Subcutaneous adipose tissue (tissue), 4 donors: ENCODE data around the gene ZNF562. TPM values are rescaled to one million over a fixed set of nuclear protein-coding genes. Genes with fewer than 3 reads are reported as not detected.

ENCODE experiments used
- CTCF ChIP-seq: fragments of 450-650 bp; IDR thresholded peaks from one replicate; pipeline ENCODE4 v1.5.1; 2016; ENCODE audit warnings: low read depth, mild to moderate bottlenecking, control low read depth, antibody characterized with exemption, moderate library complexity
- total RNA-seq, 4 donors: library from RNA; depleted of rRNA; stranded (reverse); fragments of >200 nt; gene quantifications; one replicate each; pipeline ENCODE4 v1.1.0, GENCODE V29; 2016

Gene ZNF562
- total RNA-seq, 4 donors from 2014 or later = 21.8 to 27.7 (median 23.1) TPM

GRCh38 chr19:9702186-9702585 is 27.3 kb upstream of the ZNF562 start:
- no peak for TF ChIP-seq CTCF

GRCh38 chr19:9700229-9700981 is 25.5 kb upstream of the ZNF562 start:
- TF ChIP-seq CTCF = no peak

GRCh38 chr19:9673912-9674662 is 813 bp downstream of the ZNF562 start:
- TF ChIP-seq CTCF = no peak

GRCh38 chr19:9672893-9673292 is 2.0 kb downstream of the ZNF562 start:
- no peak for TF ChIP-seq CTCF

GRCh38 chr19:9671655-9672054 is 3.2 kb downstream of the ZNF562 start:
- no peak for TF ChIP-seq CTCF

- TF ChIP-seq CTCF = no peak
Measured at GRCh38 chr19:9668544-9668943, 6.4 kb downstream of the ZNF562 start.

- no peak for TF ChIP-seq CTCF
Measured at GRCh38 chr19:9667898-9668297, 7.0 kb downstream of the ZNF562 start.
